Transverse colon (tissue), 3 donors: ENCODE data around the gene PPFIBP2.

Source experiments
- CTCF ChIP-seq, 5 experiments: fragments of 200-600 bp in 3 of 5; fragments of 450-650 bp in 2 of 5; sonication (generic) in 3 of 5; IDR thresholded peaks; 1 replicate in 2 of 5; 2 replicates in 3 of 5; pipeline ENCODE4 v1.5.1; 2016 to 2017; ENCODE audit warnings: antibody characterized with exemption in 5 of 5, inconsistent platforms in 3 of 5, mild to moderate bottlenecking in 2 of 5, moderate library complexity in 1 of 5
- POLR2A ChIP-seq: fragments of 450-650 bp; IDR thresholded peaks from one replicate; pipeline ENCODE4 v1.6.1; 2016; ENCODE audit warnings: antibody characterized with exemption, mild to moderate bottlenecking, moderate library complexity

- TF ChIP-seq POLR2A: no peak
- TF ChIP-seq CTCF (IDR thresholded peaks at IDR 0.05): no peak
These were observed 12.5 kb upstream of the PPFIBP2 start for GRCh38 chr11:7501251-7501650.
